T follicular helper cell (primary cell): ENCODE results near the gene PYGM.

Experiments used
- DNase-seq: peaks from one replicate; pipeline ENCODE4 v3.0.0-alpha.2; 2020; ENCODE audit warnings: low read depth

The PYGM gene

GRCh38 chr11:64753380-64754123, 6.2 kb downstream of the PYGM start:
- no peak for DNase-seq

- DNase-seq: no peak
Measured at GRCh38 chr11:64753019-64753379, 6.8 kb downstream of the PYGM start.

- DNase-seq: no peak
Measured at GRCh38 chr11:64752175-64752970, 7.4 kb downstream of the PYGM start.

- no peak for DNase-seq
Measured at GRCh38 chr11:64751580-64751979, 8.2 kb downstream of the PYGM start.

- no peak for DNase-seq
Measured at GRCh38 chr11:64751136-64751535, 8.6 kb downstream of the PYGM start.

GRCh38 chr11:64750361-64751054, 9.3 kb downstream of the PYGM start:
- no peak for DNase-seq

GRCh38 chr11:64747961-64748665, 11.7 kb downstream of the PYGM start:
- no peak for DNase-seq

GRCh38 chr11:64746486-64746885, 13.3 kb downstream of the PYGM start:
- no peak for DNase-seq

GRCh38 chr11:64745521-64746328, 14.0 kb downstream of the PYGM start:
- peak; percentile 65 for DNase-seq

- peak; percentile 67 for DNase-seq
Measured at GRCh38 chr11:64745189-64745520, 14.6 kb downstream of the PYGM start.

GRCh38 chr11:64744544-64745188, 15.1 kb downstream of the PYGM start:
- no peak for DNase-seq

- DNase-seq: peak; percentile 81
Measured at GRCh38 chr11:64743591-64744543, 15.9 kb downstream of the PYGM start, which contains the start of gene RASGRP2. RASGRP2 (minus strand) TSS chr11:64744142; CDS start chr11:64742866, 1,276 bp downstream.

GRCh38 chr11:64742889-64743590, 16.7 kb downstream of the PYGM start:
- DNase-seq: peak; percentile 62

GRCh38 chr11:64742087-64742888, 17.5 kb downstream of the PYGM start:
- no peak for DNase-seq

- DNase-seq: no peak
Measured at GRCh38 chr11:64741375-64742086, 18.2 kb downstream of the PYGM start.

GRCh38 chr11:64739871-64740270, 19.9 kb downstream of the PYGM start:
- no peak for DNase-seq

GRCh38 chr11:64736654-64737053, 23.1 kb downstream of the PYGM start:
- no peak for DNase-seq
